ENCODE results near the gene ISYNA1. TPM values are rescaled to one million over a fixed set of nuclear protein-coding genes. Genes with fewer than 3 reads are reported as not detected.

The ISYNA1 gene
- total RNA-seq, 2 donors from 2014 or later: 71.6 to 690 TPM

DNA sequence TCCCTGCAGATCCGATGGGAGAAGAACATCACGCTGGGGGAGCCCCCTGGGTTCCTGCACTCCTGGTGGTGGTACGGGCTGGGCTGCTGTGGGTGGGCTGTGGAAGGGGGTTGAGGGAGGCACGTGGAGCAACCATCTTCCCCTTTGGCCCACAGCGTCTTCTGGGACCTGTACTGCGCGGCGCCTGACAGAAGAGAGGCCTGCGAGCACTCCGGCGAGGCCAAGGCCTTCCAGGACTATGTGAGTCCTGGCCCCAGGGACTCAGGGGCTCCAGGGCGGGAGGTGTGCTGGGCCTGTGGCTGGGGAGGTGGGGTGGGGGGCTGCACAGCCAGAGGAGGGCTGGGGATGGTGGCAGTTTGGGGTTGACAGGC is 10.2 kb downstream of the ISYNA1 start:
- no peak overlapping the region for H3K27ac ChIP-seq

DNA sequence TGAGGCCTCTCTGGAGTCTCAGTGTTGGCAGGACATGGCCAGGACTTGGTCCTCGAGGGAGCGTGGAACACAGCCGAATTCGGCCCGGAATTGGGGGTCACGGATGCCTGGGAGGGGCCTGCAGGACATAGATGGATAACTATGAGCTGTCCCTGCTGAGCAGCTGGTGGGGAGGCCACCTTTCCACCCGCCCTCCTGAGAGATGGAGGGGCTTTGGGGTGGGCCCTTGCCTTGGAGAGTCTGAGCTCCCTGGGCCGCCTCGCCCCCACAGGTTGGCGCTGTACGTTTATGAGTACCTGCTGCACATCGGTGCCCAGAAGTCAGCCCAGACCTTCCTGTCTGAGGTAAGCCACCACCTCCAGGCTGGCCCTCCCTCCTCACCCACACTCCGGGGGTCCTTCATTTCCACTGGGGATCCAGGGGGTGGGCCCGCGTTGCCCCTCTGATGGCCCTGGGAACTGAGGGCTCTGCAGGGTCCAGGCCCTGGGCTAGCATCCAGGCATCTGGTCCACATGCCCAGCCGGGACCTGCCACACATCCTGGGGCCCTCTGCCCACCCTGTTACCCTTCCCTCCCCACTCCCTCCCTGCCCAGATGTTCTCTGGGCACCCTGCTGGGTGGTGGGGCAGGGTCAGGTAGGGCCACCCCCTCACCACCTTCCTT is 10.7 kb downstream of the ISYNA1 start:
- Histone ChIP-seq H3K27me3 (replicated peaks; ENCODE audit: insufficient read depth) (no peaks in the 10 kb centered on the region), H3K27ac (no peak overlapping the region), H3K4me3 (no peak overlapping the region), H3K36me3 (no peaks in the 10 kb centered on the region), H3K4me1 (replicated peaks) (no peaks in the 10 kb centered on the region), H3K9me3 (no peaks in the 10 kb centered on the region)
- TF ChIP-seq POLR2A (IDR thresholded peaks at IDR 0.05): no peak
- TF ChIP-seq, protein P1, sequence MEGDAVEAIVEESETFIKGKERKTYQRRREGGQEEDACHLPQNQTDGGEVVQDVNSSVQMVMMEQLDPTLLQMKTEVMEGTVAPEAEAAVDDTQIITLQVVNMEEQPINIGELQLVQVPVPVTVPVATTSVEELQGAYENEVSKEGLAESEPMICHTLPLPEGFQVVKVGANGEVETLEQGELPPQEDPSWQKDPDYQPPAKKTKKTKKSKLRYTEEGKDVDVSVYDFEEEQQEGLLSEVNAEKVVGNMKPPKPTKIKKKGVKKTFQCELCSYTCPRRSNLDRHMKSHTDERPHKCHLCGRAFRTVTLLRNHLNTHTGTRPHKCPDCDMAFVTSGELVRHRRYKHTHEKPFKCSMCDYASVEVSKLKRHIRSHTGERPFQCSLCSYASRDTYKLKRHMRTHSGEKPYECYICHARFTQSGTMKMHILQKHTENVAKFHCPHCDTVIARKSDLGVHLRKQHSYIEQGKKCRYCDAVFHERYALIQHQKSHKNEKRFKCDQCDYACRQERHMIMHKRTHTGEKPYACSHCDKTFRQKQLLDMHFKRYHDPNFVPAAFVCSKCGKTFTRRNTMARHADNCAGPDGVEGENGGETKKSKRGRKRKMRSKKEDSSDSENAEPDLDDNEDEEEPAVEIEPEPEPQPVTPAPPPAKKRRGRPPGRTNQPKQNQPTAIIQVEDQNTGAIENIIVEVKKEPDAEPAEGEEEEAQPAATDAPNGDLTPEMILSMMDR (IDR thresholded peaks at IDR 0.05): no peak
- TF ChIP-seq POLR2AphosphoS5 (IDR thresholded peaks at IDR 0.05): no peak
- WGBS: 78% methylated on average over 16 of the region's 16 CpGs
- intact Hi-C loops (cut with DNase I): no loop called here
- DNase-seq (ENCODE audit: low spot score): no peak

More for the DNA sequence above, 10.2 kb downstream of the ISYNA1 start:
- Histone ChIP-seq H3K4me1 (replicated peaks) (no peaks in the 10 kb centered on the region), H3K4me3 (no peak overlapping the region), H3K36me3 (no peaks in the 10 kb centered on the region), H3K9me3 (no peaks in the 10 kb centered on the region), H3K27me3 (replicated peaks; ENCODE audit: insufficient read depth) (no peaks in the 10 kb centered on the region)
- TF ChIP-seq, protein P1 (IDR thresholded peaks at IDR 0.05): no peak
- no peak for TF ChIP-seq POLR2A (IDR thresholded peaks at IDR 0.05)
- TF ChIP-seq POLR2AphosphoS5 (IDR thresholded peaks at IDR 0.05): no peak
- intact Hi-C loops (cut with DNase I): no loop called here
- WGBS: 85% methylated on average over 11 of the region's 12 CpGs
- DNase-seq (ENCODE audit: low spot score): no peak

DNA sequence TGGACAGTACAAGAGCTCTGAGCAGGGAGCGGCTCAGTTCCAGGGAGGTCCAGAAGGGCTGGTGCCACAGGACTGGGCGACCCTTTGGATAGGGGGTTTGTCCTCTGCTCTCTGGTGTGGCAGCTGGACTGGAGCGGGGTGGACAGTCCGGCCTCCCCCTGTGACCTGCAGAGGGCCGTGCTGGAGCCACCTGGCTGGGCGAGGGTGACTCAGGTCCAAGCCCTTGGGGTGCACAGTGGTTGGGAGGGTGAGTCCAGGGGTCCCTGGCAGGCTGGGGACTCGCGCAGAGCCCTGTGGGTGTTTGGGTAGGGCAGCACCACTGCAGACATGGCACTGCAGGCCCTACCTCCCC is 11.5 kb downstream of the ISYNA1 start:
- WGBS: 63% methylated on average over 7 of the region's 8 CpGs
- no peaks in the 10 kb centered on the region for H3K4me1 ChIP-seq (replicated peaks)
- no peaks in the 10 kb centered on the region for H3K36me3 ChIP-seq
- H3K9me3 ChIP-seq: no peaks in the 10 kb centered on the region
- DNase-seq (ENCODE audit: low spot score): no peak
- no peaks in the 10 kb centered on the region for H3K27me3 ChIP-seq (replicated peaks; ENCODE audit: insufficient read depth)
- TF ChIP-seq POLR2A (IDR thresholded peaks at IDR 0.05): no peak
- TF ChIP-seq, protein P1 (IDR thresholded peaks at IDR 0.05): no peak
- no peak for TF ChIP-seq POLR2AphosphoS5 (IDR thresholded peaks at IDR 0.05)
- peak overlapping the region in 1 of 2 donors; percentile 9 for H3K27ac ChIP-seq
- intact Hi-C loops (cut with DNase I): no loop called here
- no peak overlapping the region for H3K4me3 ChIP-seq

DNA sequence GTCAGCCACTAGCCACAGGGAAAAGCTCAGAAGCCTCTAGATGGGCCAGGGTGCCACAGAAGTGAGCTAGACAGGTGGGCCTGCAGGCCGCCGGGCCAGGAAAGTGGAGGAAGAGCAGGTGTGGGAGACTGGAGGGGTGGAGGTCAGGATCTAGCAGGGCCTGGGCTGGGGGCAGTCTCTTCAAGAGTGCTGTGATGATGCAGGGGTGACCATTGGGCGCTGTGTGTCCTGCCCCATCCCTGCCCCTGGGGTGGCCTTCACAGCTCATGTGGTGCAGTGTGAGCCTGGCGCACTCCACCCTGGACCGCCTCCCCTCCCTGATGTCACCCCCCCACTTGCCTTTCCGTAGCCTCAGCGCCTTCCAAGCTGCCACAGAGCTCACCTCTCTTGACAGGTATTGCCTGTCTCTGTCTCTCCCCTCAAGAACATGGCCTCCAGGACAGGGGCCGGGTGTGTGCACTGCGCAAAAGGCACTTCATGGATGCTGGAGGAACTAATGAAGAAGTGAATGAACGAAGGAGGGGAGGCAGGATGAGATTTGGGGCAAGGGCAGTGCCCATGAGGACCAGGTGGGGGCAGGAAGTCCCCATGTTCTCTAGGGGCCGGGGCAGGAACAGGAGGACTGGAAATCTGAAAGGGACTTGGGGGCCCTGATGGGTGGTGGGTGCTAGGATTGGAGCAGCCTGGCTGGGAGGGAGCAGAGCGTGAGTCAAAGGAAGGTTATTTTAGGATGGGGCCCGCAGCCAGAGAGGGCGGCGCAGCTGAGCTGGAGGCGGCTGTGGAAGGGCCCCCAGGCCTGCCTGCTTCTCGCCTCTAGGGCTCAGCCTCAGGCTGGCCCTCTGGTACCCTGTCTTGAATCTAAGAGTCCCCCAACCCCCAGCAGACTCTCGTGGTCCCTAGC is 12.2 kb downstream of the ISYNA1 start:
- Histone ChIP-seq H3K9me3 (no peaks in the 10 kb centered on the region), H3K4me1 (replicated peaks) (no peaks in the 10 kb centered on the region), H3K4me3 (no peak overlapping the region), H3K36me3 (no peaks in the 10 kb centered on the region), H3K27ac (peak overlapping the region in 1 of 2 donors; percentile 9), H3K27me3 (replicated peaks; ENCODE audit: insufficient read depth) (no peaks in the 10 kb centered on the region)
- intact Hi-C loops (cut with DNase I): no loop called here
- 51% methylated on average over 16 of the region's 18 CpGs for WGBS
- no peak for DNase-seq (ENCODE audit: low spot score)
- TF ChIP-seq, protein P1 (IDR thresholded peaks at IDR 0.05): no peak
- no peak for TF ChIP-seq POLR2AphosphoS5 (IDR thresholded peaks at IDR 0.05)
- no peak for TF ChIP-seq POLR2A (IDR thresholded peaks at IDR 0.05)

All from prostate gland (tissue), 2 donors.